Measurements from ENCODE around the gene PHAF1. TPM values are rescaled to one million over a fixed set of nuclear protein-coding genes. Genes with fewer than 3 reads are reported as not detected.

Gene PHAF1
- polyA plus RNA-seq, 1 donor from 2014 or later, result 9.8 TPM

DNA sequence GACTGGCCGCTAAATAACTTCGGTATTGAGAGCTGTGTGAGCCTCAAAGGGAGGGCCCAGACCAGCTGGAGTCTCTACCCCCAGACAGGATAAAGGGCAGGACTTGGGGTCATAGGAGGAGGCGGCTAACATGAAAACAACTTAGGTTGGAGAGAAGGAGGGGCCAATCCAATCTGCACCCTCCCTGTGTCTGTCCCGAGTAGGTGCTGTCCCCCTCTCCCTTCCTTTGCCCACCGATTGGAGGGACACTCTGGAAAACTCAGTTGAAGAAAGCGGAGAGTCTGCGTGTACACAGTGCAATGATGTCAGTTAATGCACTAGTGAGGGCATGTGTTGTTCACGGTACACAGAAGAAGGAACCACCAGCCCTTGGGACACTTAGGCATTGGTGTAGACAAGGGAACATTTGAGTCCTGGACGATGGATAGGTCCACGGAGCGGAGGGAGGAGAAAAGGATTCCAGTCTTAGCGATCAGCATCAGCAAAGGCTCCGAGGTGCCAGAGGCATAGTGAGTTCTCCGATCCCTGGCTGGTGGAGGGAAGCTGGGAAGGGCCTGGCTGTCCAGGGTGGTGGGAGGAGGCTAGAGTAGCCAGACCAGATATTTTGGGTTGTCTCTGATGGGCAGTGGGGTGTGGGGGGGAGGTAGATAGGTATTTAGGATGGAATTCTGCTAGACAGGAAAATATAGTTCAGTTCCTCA lies 61.4 kb downstream of the PHAF1 start:
- Histone ChIP-seq H3K4me3 (ENCODE audit: low read length) (peak overlapping the region; percentile 52), H3K79me2 (replicated peaks; ENCODE audit: insufficient read depth, low read length) (no peaks in the 10 kb centered on the region), H3K9me2 (ENCODE audit: insufficient read depth, low read length) (no peaks in the 10 kb centered on the region), H3K4me2 (ENCODE audit: low read length) (no peak overlapping the region), H3K27me3 (ENCODE audit: insufficient read depth, low read depth, low read length) (peaks cover 92% of the 10 kb centered on the region), H3K27ac (ENCODE audit: low read length) (no peak overlapping the region), H3K9ac (ENCODE audit: low read length) (no peak overlapping the region), H3K36me3 (ENCODE audit: insufficient read depth, low read length) (no peaks in the 10 kb centered on the region), H3K9me3 (ENCODE audit: low read length) (no peaks in the 10 kb centered on the region), H3F3A (ENCODE audit: insufficient read depth, low read length, poor library complexity, severe bottlenecking) (no peaks in the 10 kb centered on the region), H4K20me1 (ENCODE audit: insufficient read depth) (peaks cover 11% of the 10 kb centered on the region), H2AFZ (ENCODE audit: low read depth, low read length) (no peak overlapping the region)
- TF ChIP-seq EZH2 (IDR thresholded peaks at IDR 0.05; ENCODE audit: borderline replicate concordance, insufficient read depth, low read length, poor library complexity, severe bottlenecking) (no peak), MXI1 (conservative IDR thresholded peaks at IDR 0.05; ENCODE audit: poor library complexity, severe bottlenecking) (no peak), SMC3 (conservative IDR thresholded peaks at IDR 0.05; ENCODE audit: poor library complexity) (no peak), POLR2AphosphoS5 (IDR thresholded peaks at IDR 0.05) (no peak)
- TF ChIP-seq, protein P1, sequence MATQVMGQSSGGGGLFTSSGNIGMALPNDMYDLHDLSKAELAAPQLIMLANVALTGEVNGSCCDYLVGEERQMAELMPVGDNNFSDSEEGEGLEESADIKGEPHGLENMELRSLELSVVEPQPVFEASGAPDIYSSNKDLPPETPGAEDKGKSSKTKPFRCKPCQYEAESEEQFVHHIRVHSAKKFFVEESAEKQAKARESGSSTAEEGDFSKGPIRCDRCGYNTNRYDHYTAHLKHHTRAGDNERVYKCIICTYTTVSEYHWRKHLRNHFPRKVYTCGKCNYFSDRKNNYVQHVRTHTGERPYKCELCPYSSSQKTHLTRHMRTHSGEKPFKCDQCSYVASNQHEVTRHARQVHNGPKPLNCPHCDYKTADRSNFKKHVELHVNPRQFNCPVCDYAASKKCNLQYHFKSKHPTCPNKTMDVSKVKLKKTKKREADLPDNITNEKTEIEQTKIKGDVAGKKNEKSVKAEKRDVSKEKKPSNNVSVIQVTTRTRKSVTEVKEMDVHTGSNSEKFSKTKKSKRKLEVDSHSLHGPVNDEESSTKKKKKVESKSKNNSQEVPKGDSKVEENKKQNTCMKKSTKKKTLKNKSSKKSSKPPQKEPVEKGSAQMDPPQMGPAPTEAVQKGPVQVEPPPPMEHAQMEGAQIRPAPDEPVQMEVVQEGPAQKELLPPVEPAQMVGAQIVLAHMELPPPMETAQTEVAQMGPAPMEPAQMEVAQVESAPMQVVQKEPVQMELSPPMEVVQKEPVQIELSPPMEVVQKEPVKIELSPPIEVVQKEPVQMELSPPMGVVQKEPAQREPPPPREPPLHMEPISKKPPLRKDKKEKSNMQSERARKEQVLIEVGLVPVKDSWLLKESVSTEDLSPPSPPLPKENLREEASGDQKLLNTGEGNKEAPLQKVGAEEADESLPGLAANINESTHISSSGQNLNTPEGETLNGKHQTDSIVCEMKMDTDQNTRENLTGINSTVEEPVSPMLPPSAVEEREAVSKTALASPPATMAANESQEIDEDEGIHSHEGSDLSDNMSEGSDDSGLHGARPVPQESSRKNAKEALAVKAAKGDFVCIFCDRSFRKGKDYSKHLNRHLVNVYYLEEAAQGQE (IDR thresholded peaks at IDR 0.05; ENCODE audit: borderline replicate concordance), result no peak
- TF ChIP-seq, protein P2, sequence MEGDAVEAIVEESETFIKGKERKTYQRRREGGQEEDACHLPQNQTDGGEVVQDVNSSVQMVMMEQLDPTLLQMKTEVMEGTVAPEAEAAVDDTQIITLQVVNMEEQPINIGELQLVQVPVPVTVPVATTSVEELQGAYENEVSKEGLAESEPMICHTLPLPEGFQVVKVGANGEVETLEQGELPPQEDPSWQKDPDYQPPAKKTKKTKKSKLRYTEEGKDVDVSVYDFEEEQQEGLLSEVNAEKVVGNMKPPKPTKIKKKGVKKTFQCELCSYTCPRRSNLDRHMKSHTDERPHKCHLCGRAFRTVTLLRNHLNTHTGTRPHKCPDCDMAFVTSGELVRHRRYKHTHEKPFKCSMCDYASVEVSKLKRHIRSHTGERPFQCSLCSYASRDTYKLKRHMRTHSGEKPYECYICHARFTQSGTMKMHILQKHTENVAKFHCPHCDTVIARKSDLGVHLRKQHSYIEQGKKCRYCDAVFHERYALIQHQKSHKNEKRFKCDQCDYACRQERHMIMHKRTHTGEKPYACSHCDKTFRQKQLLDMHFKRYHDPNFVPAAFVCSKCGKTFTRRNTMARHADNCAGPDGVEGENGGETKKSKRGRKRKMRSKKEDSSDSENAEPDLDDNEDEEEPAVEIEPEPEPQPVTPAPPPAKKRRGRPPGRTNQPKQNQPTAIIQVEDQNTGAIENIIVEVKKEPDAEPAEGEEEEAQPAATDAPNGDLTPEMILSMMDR (IDR thresholded peaks at IDR 0.05; ENCODE audit: poor library complexity, severe bottlenecking), result no peak

DNA sequence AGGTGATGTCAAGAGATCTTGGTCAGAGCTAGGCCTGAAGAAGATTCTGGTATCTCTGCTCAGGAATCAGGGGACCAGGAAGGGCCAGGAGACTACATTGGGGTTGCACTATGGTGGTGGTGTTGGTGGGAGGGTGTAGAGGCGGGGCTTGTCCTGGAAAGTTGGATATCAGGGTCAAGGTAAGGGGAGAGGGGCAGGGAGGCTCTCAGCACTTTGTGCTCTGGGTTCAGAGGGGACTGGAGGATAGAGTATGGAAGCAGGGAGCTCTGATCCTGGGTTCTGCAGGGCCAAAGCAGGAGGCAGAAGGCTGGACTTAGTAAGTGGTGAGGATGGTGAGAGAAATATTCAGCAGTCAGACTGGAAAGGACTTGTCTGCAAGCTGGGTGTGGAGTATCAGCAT lies 63.6 kb downstream of the PHAF1 start:
- Histone ChIP-seq H3K4me3 (ENCODE audit: low read length) (peak overlapping the region; percentile 63), H2AFZ (ENCODE audit: low read depth, low read length) (no peak overlapping the region), H3K27ac (ENCODE audit: low read length) (no peak overlapping the region), H3K4me2 (ENCODE audit: low read length) (no peak overlapping the region), H3K9ac (ENCODE audit: low read length) (no peak overlapping the region), H4K20me1 (ENCODE audit: insufficient read depth) (peaks cover 19% of the 10 kb centered on the region), H3K9me2 (ENCODE audit: insufficient read depth, low read length) (no peaks in the 10 kb centered on the region), H3K36me3 (ENCODE audit: insufficient read depth, low read length) (no peaks in the 10 kb centered on the region), H3F3A (ENCODE audit: insufficient read depth, low read length, poor library complexity, severe bottlenecking) (no peaks in the 10 kb centered on the region), H3K79me2 (replicated peaks; ENCODE audit: insufficient read depth, low read length) (no peaks in the 10 kb centered on the region), H3K9me3 (ENCODE audit: low read length) (no peaks in the 10 kb centered on the region), H3K27me3 (ENCODE audit: insufficient read depth, low read depth, low read length) (peaks cover 76% of the 10 kb centered on the region)
- no peak for TF ChIP-seq POLR2AphosphoS5 (IDR thresholded peaks at IDR 0.05)
- no peak for TF ChIP-seq MXI1 (conservative IDR thresholded peaks at IDR 0.05; ENCODE audit: poor library complexity, severe bottlenecking)
- TF ChIP-seq SMC3 (conservative IDR thresholded peaks at IDR 0.05; ENCODE audit: poor library complexity), result no peak
- TF ChIP-seq, protein P1 (IDR thresholded peaks at IDR 0.05; ENCODE audit: borderline replicate concordance), result no peak
- no peak for TF ChIP-seq EP300 (conservative IDR thresholded peaks at IDR 0.05; ENCODE audit: poor library complexity, severe bottlenecking)
- no peak for TF ChIP-seq EZH2 (IDR thresholded peaks at IDR 0.05; ENCODE audit: borderline replicate concordance, insufficient read depth, low read length, poor library complexity, severe bottlenecking)
- no peak for TF ChIP-seq RAD21 (conservative IDR thresholded peaks at IDR 0.05)
- TF ChIP-seq, protein P2 (IDR thresholded peaks at IDR 0.05; ENCODE audit: poor library complexity, severe bottlenecking), result no peak
- TF ChIP-seq TAF1 (IDR thresholded peaks at IDR 0.05; ENCODE audit: low read depth), result no peak

All from neural cell (in vitro differentiated cells).